Smooth muscle cell (in vitro differentiated cells): ENCODE data around the gene THSD8. TPM values are rescaled to one million over a fixed set of nuclear protein-coding genes. Genes with fewer than 3 reads are reported as not detected.

Experiments used
- DNase-seq: peaks from one replicate; lab custom pipeline; 2025; ENCODE audit not compliant: unreplicated experiment; lab: John Stamatoyannopoulos, UW
- H2AFZ ChIP-seq: fragments of 200-600 bp; sonication (generic); 2 replicates; pipeline ENCODE4 v1.6.0; 2016; ENCODE audit warnings: antibody characterized with exemption, low read depth, mild to moderate bottlenecking
- H3F3A ChIP-seq: fragments of 200-600 bp; sonication (generic); 2 replicates; pipeline ENCODE4 v1.6.0; 2017; ENCODE audit warnings: antibody characterized with exemption, low read depth
- H3K27ac ChIP-seq: fragments of 200-600 bp; sonication (generic); 2 replicates; pipeline ENCODE4 v1.5.1; 2016; ENCODE audit warnings: low read depth, mild to moderate bottlenecking
- H3K27me3 ChIP-seq: fragments of 200-600 bp; sonication (generic); 2 replicates; pipeline ENCODE4 v1.6.1; 2016; ENCODE audit warnings: low read depth, mild to moderate bottlenecking
- H3K36me3 ChIP-seq: fragments of 200-600 bp; sonication (generic); 2 replicates; pipeline ENCODE4 v1.5.1; 2016; ENCODE audit warnings: low read depth
- H3K4me1 ChIP-seq: fragments of 200-600 bp; sonication (generic); 2 replicates; pipeline ENCODE4 v1.5.1; 2016; ENCODE audit warnings: low read depth
- H3K4me2 ChIP-seq: fragments of 200-600 bp; sonication (generic); 2 replicates; pipeline ENCODE4 v1.6.0; 2016; ENCODE audit warnings: mild to moderate bottlenecking
- H3K4me3 ChIP-seq: fragments of 200-600 bp; sonication (generic); 2 replicates; pipeline ENCODE4 v1.5.1; 2016; ENCODE audit warnings: mild to moderate bottlenecking
- H3K79me2 ChIP-seq: fragments of 200-600 bp; sonication (generic); 2 replicates; pipeline ENCODE4 v1.6.0; 2016; ENCODE audit warnings: low read depth, mild to moderate bottlenecking
- H3K9ac ChIP-seq: fragments of 200-600 bp; sonication (generic); 2 replicates; pipeline ENCODE4 v1.6.0; 2016; ENCODE audit warnings: low read depth
- H3K9me3 ChIP-seq: fragments of 200-600 bp; sonication (generic); replicated peaks from 2 replicates; pipeline ENCODE4 v1.5.1; 2016; ENCODE audit warnings: low read depth
- H4K20me1 ChIP-seq: fragments of 200-600 bp; sonication (generic); 2 replicates; pipeline ENCODE4 v1.6.0; 2016; ENCODE audit warnings: low read depth
- CTCF ChIP-seq: fragments of 200-600 bp; sonication (generic); IDR thresholded peaks from 2 replicates; pipeline ENCODE4 v1.5.1; 2017; ENCODE audit warnings: borderline replicate concordance, mild to moderate bottlenecking, antibody characterized with exemption; ENCODE audit not compliant: insufficient read depth, poor library complexity, severe bottlenecking
- WGBS: methylation state at CpG from one replicate; pipeline ENCODE4 v1.1.7; 2016; ENCODE audit warnings: low lambda C conversion rate; 5-methylcytosine and 5-hydroxymethylcytosine counted together
- polyA plus RNA-seq: library from polyadenylated mRNA; unstranded; fragments of >200 nt; fragmentation: Nextera tagmentation; extraction: Ambion mirVana; gene quantifications from 2 replicates; pipeline ENCODE4 v1.2.1, GENCODE V29; 2016
- total RNA-seq: library from RNA; depleted of rRNA; stranded (reverse); fragments of >200 nt; gene quantifications from 2 replicates; pipeline ENCODE4 v1.2.3, GENCODE V29; 2014

Gene THSD8
- total and polyA plus RNA-seq, 2 experiments from 2014 or later, result 8.0 TPM; not detected in 1

- no peaks in the 10 kb centered on the region for H3K79me2 ChIP-seq
- no peak for DNase-seq
- H3K27ac ChIP-seq, result no peak overlapping the region
- no peak overlapping the region for H2AFZ ChIP-seq
- no peaks in the 10 kb centered on the region for H3K36me3 ChIP-seq
- no peak overlapping the region for H3K9ac ChIP-seq
- H3K4me2 ChIP-seq, result no peak overlapping the region
- no peaks in the 10 kb centered on the region for H3F3A ChIP-seq
- no peaks in the 10 kb centered on the region for H3K9me3 ChIP-seq
- no peak overlapping the region for H3K4me3 ChIP-seq
- H4K20me1 ChIP-seq, result no peaks in the 10 kb centered on the region
- WGBS, result 7% methylated on average over 44 of the region's 46 CpGs
- peak; percentile 50 for TF ChIP-seq CTCF
- no peaks in the 10 kb centered on the region for H3K27me3 ChIP-seq
- no peaks in the 10 kb centered on the region for H3K4me1 ChIP-seq
Measured at GRCh38 chr19:12825254-12826131, 23.6 kb downstream of the THSD8 start.

- Histone ChIP-seq H4K20me1 (peaks cover 3% of the 10 kb centered on the region), H3K9ac (no peak overlapping the region), H3K4me1 (no peaks in the 10 kb centered on the region), H2AFZ (no peak overlapping the region), H3K4me2 (no peak overlapping the region), H3F3A (no peaks in the 10 kb centered on the region), H3K27me3 (peaks cover 6% of the 10 kb centered on the region), H3K4me3 (no peak overlapping the region), H3K79me2 (no peaks in the 10 kb centered on the region), H3K27ac (no peak overlapping the region), H3K36me3 (no peaks in the 10 kb centered on the region), H3K9me3 (no peaks in the 10 kb centered on the region)
- 23% methylated on average over 23 of the region's 23 CpGs for WGBS
- DNase-seq, result no peak
- TF ChIP-seq CTCF, result no peak
Measured at GRCh38 chr19:12828494-12828893, 26.6 kb downstream of the THSD8 start.

GRCh38 chr19:12833418-12833737 is 31.5 kb downstream of the THSD8 start:
- H3K36me3 ChIP-seq, result no peaks in the 10 kb centered on the region
- no peak overlapping the region for H3K9ac ChIP-seq
- TF ChIP-seq CTCF, result no peak
- H2AFZ ChIP-seq, result no peak overlapping the region
- H4K20me1 ChIP-seq, result peaks cover 3% of the 10 kb centered on the region
- no peak overlapping the region for H3K27ac ChIP-seq
- H3K4me1 ChIP-seq, result peaks cover 3% of the 10 kb centered on the region
- H3F3A ChIP-seq, result no peaks in the 10 kb centered on the region
- peak overlapping the region; percentile 55 for H3K4me3 ChIP-seq
- no peak for DNase-seq
- H3K9me3 ChIP-seq, result no peaks in the 10 kb centered on the region
- no peaks in the 10 kb centered on the region for H3K79me2 ChIP-seq
- WGBS, result 4% methylated on average over 2 of the region's 5 CpGs
- peaks cover 43% of the 10 kb centered on the region for H3K27me3 ChIP-seq
- H3K4me2 ChIP-seq, result peak overlapping the region; percentile 90
